HepG2 (cell line): Measurements from ENCODE around the gene DIMT1. TPM values are rescaled to one million over a fixed set of nuclear protein-coding genes. Genes with fewer than 3 reads are reported as not detected.

ENCODE experiments used
- ATAC-seq: fragments of 200-7000 bp; cut with Tn5 transposase; 3 replicates; pipeline ENCODE4 v1.9.1; 2020; ENCODE audit warnings: mild to moderate bottlenecking, moderate library complexity
- BruUV-seq: library from RNA; stranded (reverse); fragments of 400-500 nt; replicated peaks from 2 replicates; lab custom pipeline; 2021; lab: Mats Ljungman, UMichigan
- CTCF ChIA-PET: fragments of 300-600 bp; formaldehyde crosslinking; extraction: SDS; loops from one replicate; lab custom pipeline; 2021; ENCODE audit warnings: low total read pairs, inconsistent platforms, low intra/inter-chr PET ratio; lab: Yijun Ruan, JAX
- POLR2A ChIA-PET: fragments of 350-600 bp; sonication (Branson Sonifier 250); formaldehyde crosslinking; loops from one replicate; lab custom pipeline; 2020; ENCODE audit warnings: antibody characterized with exemption, inconsistent platforms; lab: Yijun Ruan, JAX
- DNase-seq: peaks from one replicate; pipeline ENCODE4 v3.0.0-alpha.2; 2015; ENCODE audit warnings: low spot score
- FAIRE-seq: peaks from 3 replicates; lab custom pipeline; 2011; peaks lifted over from hg19 to GRCh38; lab: Jason Lieb, UNC
- H2AFZ ChIP-seq: one replicate; pipeline ENCODE4 v1.6.1; 2011; ENCODE audit warnings: low read length, inconsistent platforms
- H3K27ac ChIP-seq: fragments of 300-600 bp; 3 replicates; pipeline ENCODE4 v1.8.0; 2011; ENCODE audit warnings: mixed run types, mild to moderate bottlenecking, mixed read lengths, low read length, inconsistent platforms; ENCODE audit not compliant: insufficient read depth; ENCODE audit errors: extremely low read length
- H3K27me3 ChIP-seq, 2 experiments: fragments of 200-600 bp in 1 of 2; 2 replicates in 1 of 2; 3 replicates in 1 of 2; pipeline versions ENCODE4 v1.6.0 to v1.8.0; 2011; ENCODE audit warnings: low read length in 2 of 2, mild to moderate bottlenecking in 2 of 2, moderate library complexity in 2 of 2, inconsistent platforms in 1 of 2; ENCODE audit not compliant: insufficient read depth in 2 of 2, control insufficient read depth in 1 of 2
- H3K36me3 ChIP-seq, 2 experiments: fragments of 200-600 bp in 1 of 2; replicated peaks in 1 of 2; 2 replicates in 1 of 2; 3 replicates in 1 of 2; pipeline versions ENCODE4 v1.5.1 to v1.8.0; 2011; ENCODE audit warnings: low read length in 2 of 2, inconsistent platforms in 1 of 2; ENCODE audit not compliant: insufficient read depth in 2 of 2, control insufficient read depth in 1 of 2
- H3K4me1 ChIP-seq: 2 replicates; pipeline ENCODE4 v1.5.1; 2012; ENCODE audit warnings: low read length, inconsistent platforms; ENCODE audit not compliant: insufficient read depth
- H3K4me2 ChIP-seq: 2 replicates; pipeline ENCODE4 v1.6.0; 2011; ENCODE audit warnings: low read depth, low read length, inconsistent platforms
- H3K4me3 ChIP-seq, 3 experiments: fragments of 200-600 bp in 1 of 3; sonication (generic), shearing (Covaris generic) in 1 of 3; replicated peaks in 1 of 3; 2 replicates each; pipeline ENCODE4 v1.5.1; 2011 to 2016; ENCODE audit warnings: low read length in 3 of 3, inconsistent platforms in 2 of 3, low read depth in 2 of 3, mild to moderate bottlenecking in 2 of 3, control low read depth in 1 of 3, mixed read lengths in 1 of 3; ENCODE audit not compliant: insufficient read depth in 1 of 3
- H3K79me2 ChIP-seq: one replicate; pipeline ENCODE4 v1.6.1; 2011; ENCODE audit warnings: low read length, inconsistent platforms; ENCODE audit not compliant: insufficient read depth
- H3K9ac ChIP-seq: 2 replicates; pipeline ENCODE4 v1.6.0; 2011; ENCODE audit warnings: mild to moderate bottlenecking, low read depth, low read length, inconsistent platforms; ENCODE audit not compliant: insufficient read depth
- H3K9me3 ChIP-seq: 2 replicates; pipeline ENCODE4 v1.5.1; 2012; ENCODE audit warnings: mild to moderate bottlenecking, low read length
- H4K20me1 ChIP-seq: 2 replicates; pipeline ENCODE4 v1.6.0; 2011; ENCODE audit warnings: inconsistent platforms, mild to moderate bottlenecking, low read length, moderate library complexity; ENCODE audit not compliant: insufficient read depth
- POGK ChIP-seq: sonication (generic); formaldehyde crosslinking; conservative IDR thresholded peaks from 2 replicates; pipeline ENCODE4 v1.8.0; 2022; ENCODE audit warnings: mild to moderate bottlenecking, moderate library complexity, missing genetic modification reagents
- TBX2 ChIP-seq: sonication (generic); formaldehyde crosslinking; IDR thresholded peaks from 2 replicates; pipeline ENCODE4 v1.5.0; 2020; ENCODE audit warnings: missing genetic modification reagents, mild to moderate bottlenecking, borderline replicate concordance
- U2AF1 ChIP-seq: fragments of 200-400 bp; formaldehyde crosslinking; optimal IDR thresholded peaks from 2 replicates; pipeline ENCODE3; 2017; ENCODE audit warnings: mild to moderate bottlenecking, low read depth, low read length
- YY1 ChIP-seq: IDR thresholded peaks from 2 replicates; pipeline ENCODE4 v1.6.1; 2011; ENCODE audit warnings: low read length, low read depth, moderate library complexity, mild to moderate bottlenecking; ENCODE audit not compliant: insufficient read depth, insufficient replicate concordance
- ZBTB43 ChIP-seq: sonication (generic); formaldehyde crosslinking; conservative IDR thresholded peaks from 2 replicates; pipeline ENCODE4 v1.4.0; 2020; ENCODE audit warnings: missing genetic modification reagents
- ZNF333 ChIP-seq: sonication (generic); formaldehyde crosslinking; IDR thresholded peaks from 2 replicates; pipeline ENCODE4 v1.4.0; 2020; ENCODE audit warnings: mild to moderate bottlenecking, missing genetic modification reagents, borderline replicate concordance
- ZNF543 ChIP-seq: sonication (generic); formaldehyde crosslinking; IDR thresholded peaks from 2 replicates; pipeline ENCODE4 v1.4.0; 2020; ENCODE audit warnings: mild to moderate bottlenecking, missing genetic modification reagents
- ZNF605 ChIP-seq: sonication (generic); formaldehyde crosslinking; IDR thresholded peaks from 2 replicates; pipeline ENCODE4 v1.8.0; 2022; ENCODE audit warnings: mild to moderate bottlenecking, missing genetic modification reagents
- ZNF747 ChIP-seq: sonication (generic); formaldehyde crosslinking; IDR thresholded peaks from 2 replicates; pipeline ENCODE4 v1.8.1; 2023; ENCODE audit warnings: missing genetic modification reagents, mild to moderate bottlenecking, borderline replicate concordance
- WGBS: methylation state at CpG from one replicate; pipeline ENCODE4 v1.1.6; 2017; ENCODE audit warnings: low lambda C conversion rate; 5-methylcytosine and 5-hydroxymethylcytosine counted together
- in situ Hi-C: cut with HindIII; loops from 2 replicates; pipeline ENCODE4 v1.10.0; 2017; ENCODE audit warnings: low pct_unique_long_range_greater_than_20kb; ENCODE audit not compliant: extremely low pct_ligation_motif_present
- intact Hi-C: fragments of 100-400 bp; cut with micrococcal nuclease; formaldehyde crosslinking; loops from one replicate; pipeline ENCODE4 v1.10.0; 2022; ENCODE audit not compliant: unreplicated experiment
- polyA plus RNA-seq, 8 experiments: library from polyadenylated mRNA; depleted of rRNA in 3 of 8; stranded (reverse) in 7 of 8; unstranded in 1 of 8; fragments of >200 nt; fragmentation: Illumina TruSeq in 4 of 8; extraction: Trizol in 4 of 8; gene quantifications; 2 replicates each; pipeline versions ENCODE4 v1.2.1 to v1.2.3, GENCODE V29; 2011 to 2016; ENCODE audit warnings: low read depth in 4 of 8, missing spikeins in 1 of 8, mixed read lengths in 1 of 8; ENCODE audit not compliant: insufficient read depth in 1 of 8
- total RNA-seq, 5 experiments: library from RNA; depleted of rRNA; stranded (reverse); fragments of >200 nt; fragmentation: Illumina TruSeq; extraction: Trizol; gene quantifications; 2 replicates each; pipeline ENCODE4 v1.2.3, GENCODE V29; 2016; ENCODE audit warnings: low read depth in 1 of 5

Gene DIMT1
- total and polyA plus RNA-seq, 2 of the 13 experiments (the other 11 are each of a cell fraction or from before 2014, with no cell fraction given) = 16.1 to 35.2 TPM

DNA sequence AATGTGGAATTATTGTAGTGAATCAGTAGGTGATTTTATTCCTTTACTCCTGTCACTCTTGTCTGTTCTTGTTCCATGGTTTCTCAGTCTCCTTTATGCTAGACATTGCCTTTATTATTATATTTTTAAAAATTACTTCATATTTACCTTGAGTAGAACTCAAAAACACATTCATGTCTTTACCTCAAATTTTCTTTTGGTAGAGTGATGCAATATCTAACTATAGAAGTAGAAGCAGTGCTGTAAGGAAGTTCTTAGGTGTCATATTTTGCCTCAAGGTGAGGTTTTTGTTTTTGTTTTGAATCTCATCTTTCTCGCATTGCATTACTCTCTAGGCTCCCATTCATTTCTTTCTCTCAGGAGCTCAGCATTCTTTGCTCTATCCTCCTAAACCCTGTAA, 21.1 kb upstream of the DIMT1 start:
- CTCF ChIA-PET = no interaction called here
- Histone ChIP-seq H3K27ac (no peak overlapping the region), H3K4me3 (no peak overlapping the region), H3K4me1 (no peaks in the 10 kb centered on the region), H3K36me3 (peaks cover 0 to 3% of the 10 kb centered on the region in 2 experiments; a peak in 2 of 5 replicates), H4K20me1 (no peaks in the 10 kb centered on the region), H3K4me2 (no peak overlapping the region), H3K9me3 (no peaks in the 10 kb centered on the region), H3K27me3 (no peaks in the 10 kb centered on the region), H3K79me2 (peaks cover 68% of the 10 kb centered on the region), H3K9ac (no peak overlapping the region), H2AFZ (no peak overlapping the region)
- intact Hi-C loops = no loop called here
- FAIRE-seq = no peak
- in situ Hi-C loops = no loop called here
- no TSS peak for BruUV-seq
- ATAC-seq = no peak
- WGBS = 100% methylated on average over 1 of the region's 1 CpG
- POLR2A ChIA-PET = no interaction called here
- no peak for TF ChIP-seq U2AF1
- no peak for TF ChIP-seq ZNF747 (CRISPR knock-in tag)
- TF ChIP-seq ZBTB43 = no peak
- no peak for TF ChIP-seq YY1
- no peak for TF ChIP-seq TBX2
- TF ChIP-seq ZNF543 (CRISPR knock-in tag) = no peak
- no peak for TF ChIP-seq POGK (CRISPR knock-in tag)
- no peak for TF ChIP-seq ZNF333
- TF ChIP-seq ZNF605 (CRISPR knock-in tag) = no peak
- no peak for DNase-seq
